Cortex of kidney (tissue), 1 donor: ENCODE data around the gene HOXA9.

Experiments
- DNase-seq: peaks from one replicate; lab custom pipeline; 2025; lab: John Stamatoyannopoulos, UW

Gene HOXA9

GRCh38 chr7:27165089-27165995 is at the start of gene HOXA9:
Gene HOXA9 (minus strand): TSS chr7:27165537. CDS start chr7:27165457, 80 bp downstream.
- no peak for DNase-seq

- DNase-seq = no peak
Observed at GRCh38 chr7:27214239-27214950, 49.1 kb upstream of the HOXA9 start.

DNA sequence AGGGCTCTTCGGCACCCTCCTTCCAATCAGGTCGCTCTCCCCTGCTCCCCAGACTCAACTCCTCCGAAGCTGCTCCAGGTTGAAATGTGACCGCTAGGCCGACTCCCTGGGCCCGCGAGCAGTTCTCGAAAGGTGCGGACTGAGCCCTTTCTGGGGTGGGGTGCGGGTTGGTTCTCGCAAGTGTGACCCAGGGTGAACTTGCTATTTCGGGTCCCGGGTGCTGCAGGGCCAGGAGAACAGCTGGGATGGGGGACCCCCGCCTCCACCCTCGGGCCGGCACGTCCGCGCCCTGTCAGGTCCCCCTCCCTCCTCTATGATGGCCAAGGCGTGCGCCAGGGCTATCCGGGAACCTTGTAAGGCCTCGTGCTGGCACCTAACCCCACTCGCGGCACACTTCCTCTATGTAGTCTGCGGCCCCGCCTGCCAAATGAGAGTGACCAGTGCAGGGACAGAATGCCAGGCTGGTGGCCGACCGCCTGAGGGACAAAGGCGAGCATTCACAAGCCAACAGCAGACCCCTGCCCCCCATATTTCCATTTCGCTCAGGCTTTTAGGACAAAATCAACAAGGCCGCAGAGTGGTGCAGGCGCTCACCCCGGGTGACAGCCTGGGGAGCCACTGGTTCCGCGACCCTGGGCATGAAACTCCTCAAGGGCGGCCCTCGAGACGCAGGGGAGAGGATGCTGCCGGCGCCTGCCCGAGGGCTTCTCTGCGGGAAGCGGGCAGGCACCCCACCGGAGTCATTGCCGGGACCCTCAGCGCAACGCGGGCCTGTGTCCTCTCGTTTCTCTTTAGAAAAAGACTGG is 48.3 kb upstream of the HOXA9 start:
- DNase-seq = no peak

- DNase-seq = no peak
Observed at GRCh38 chr7:27212497-27213432, 47.4 kb upstream of the HOXA9 start.

- no peak for DNase-seq
Observed at GRCh38 chr7:27211764-27212204, 46.4 kb upstream of the HOXA9 start.

DNA sequence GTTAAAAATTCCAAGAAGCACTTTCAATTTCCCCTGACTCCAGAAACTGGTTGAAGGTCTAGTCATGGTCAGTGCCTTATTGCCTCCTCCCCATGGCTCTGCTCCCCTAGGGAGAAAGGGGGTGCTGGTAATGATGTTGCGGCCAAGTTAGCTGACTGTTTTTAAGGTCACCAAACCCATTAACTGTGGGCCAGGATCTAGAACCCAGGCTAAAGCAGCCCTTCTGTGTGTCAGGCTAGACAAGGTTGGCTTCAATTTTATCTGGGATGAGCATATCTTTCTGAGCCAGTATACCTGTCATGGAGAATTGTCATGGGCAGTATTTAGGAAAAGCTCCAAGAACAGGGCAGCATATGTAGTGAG is 45.7 kb upstream of the HOXA9 start:
- DNase-seq = no peak

DNA sequence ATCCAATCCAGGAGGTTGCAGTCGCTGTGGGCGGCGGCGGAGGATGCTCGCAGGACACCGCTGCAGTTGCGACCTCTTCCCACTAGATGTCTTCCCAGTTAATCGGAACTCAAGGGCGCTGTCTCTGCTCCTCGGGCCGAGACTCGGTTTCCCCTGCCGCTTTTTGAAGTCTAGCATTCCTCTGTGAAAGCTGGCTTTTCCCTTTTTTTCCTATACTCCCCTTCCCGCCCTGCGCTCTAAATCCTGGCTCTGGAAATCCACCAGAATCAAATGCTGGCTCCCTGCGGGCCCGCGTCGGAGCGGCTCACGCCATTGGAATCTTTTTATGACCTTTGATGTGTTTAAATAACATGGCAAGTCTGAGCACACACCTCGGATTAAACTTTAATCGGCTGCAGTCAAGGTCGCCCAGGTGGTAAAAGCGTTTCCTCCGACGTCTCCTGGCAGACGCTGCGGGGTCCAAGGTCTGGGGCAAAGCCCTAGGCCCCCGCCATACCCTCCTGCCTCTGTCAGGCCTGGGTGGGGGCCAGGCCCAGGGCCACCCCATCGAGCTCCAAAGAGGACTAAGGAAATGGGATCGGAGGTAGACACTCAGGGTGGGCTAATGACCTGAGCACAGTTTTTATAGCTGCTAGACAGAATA is 45.2 kb upstream of the HOXA9 start:
- no peak for DNase-seq

DNA sequence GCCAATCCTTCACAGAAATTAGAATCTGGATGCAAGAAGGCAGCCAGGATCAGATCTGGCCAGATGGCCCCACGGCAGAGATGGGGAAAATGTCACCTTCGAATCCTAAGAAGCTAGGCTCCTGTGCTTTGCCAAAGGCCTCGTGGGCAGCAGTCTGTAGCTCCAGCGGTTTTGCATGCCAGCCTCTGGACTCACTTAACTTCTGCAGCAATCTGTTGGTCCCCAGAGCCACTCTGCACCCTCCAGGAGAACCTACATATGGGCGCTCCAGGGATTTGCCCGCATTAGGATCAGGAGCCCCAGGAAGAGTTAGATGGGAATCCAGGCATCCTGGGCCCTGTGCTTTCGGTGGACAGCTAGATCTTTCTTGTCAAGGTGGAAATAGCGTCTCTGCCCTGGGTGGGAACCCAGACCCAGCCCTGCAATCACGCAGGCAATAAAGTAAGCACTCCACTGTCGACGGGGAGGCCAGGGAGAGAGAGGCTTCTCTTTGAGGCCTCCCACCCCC is 44.6 kb upstream of the HOXA9 start:
- no peak for DNase-seq

DNA sequence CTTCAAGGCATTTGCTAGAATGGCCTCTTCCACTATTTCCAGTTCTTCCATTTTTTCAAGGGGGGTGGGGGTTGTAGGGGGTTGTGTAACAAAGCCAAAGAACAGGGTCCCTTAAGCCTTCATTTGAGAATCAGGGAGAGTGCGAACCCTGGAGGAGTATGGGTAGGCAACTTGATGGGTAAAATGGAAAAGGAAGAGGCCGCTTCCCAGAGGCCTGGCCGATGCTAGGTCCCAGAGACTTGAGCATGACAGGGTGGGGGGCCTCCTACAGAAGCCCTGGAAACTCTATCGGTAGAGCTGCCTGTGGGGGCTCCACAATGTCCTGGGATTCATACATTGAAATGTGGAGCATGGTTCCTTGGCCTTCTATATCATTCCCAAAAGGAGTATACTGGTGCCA is 43.7 kb upstream of the HOXA9 start:
- no peak for DNase-seq

- no peak for DNase-seq
Observed at GRCh38 chr7:27207348-27207985, 42.1 kb upstream of the HOXA9 start.

DNA sequence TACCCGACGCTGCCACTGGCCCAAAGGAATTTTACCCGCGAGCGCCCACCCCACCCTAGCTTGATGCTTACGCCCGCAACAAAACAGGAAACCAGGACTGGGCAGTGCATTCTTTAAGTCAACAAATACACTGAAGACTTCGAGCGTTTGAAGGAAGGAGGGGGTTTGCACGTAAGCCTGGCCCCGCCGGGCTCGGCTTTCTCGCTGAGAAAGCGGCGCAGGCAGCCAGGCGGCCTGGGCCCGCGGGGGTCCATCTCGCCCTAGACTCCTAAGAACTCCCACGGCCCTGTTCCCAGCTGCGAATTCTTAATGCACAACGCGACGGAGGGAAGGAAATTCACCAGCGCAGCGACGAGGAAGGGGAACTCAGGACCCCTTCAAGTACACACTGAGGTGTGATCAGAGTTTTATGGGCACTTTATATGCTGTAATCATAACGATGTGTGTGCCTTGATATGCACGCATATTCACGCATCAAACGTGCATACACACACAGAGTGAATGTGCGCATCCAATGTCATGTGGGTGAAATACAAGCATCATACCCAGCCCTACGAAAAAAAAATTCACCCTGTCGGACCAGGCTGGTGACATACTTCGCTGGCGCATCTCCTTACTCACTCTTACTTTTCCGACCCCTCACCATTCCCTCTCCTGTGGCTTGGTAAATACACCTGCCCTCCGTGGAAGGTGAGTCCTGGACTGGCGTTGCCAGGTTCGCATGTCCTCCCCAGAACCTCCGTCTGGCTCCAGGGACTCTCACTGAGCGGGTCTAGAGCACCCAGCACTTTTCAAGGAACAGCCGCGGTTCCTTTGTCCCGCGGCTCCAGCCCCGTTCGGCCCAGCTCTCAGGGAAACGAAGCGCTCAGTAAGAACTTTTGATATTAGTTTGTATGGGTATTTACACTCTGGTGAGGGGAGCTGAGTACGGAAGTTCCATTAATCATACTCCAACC is 40.3 kb upstream of the HOXA9 start:
- DNase-seq = no peak

- no peak for DNase-seq
Observed at GRCh38 chr7:27204851-27205322, 39.5 kb upstream of the HOXA9 start.

- no peak for DNase-seq
Observed at GRCh38 chr7:27203964-27204594, 38.7 kb upstream of the HOXA9 start.

DNA sequence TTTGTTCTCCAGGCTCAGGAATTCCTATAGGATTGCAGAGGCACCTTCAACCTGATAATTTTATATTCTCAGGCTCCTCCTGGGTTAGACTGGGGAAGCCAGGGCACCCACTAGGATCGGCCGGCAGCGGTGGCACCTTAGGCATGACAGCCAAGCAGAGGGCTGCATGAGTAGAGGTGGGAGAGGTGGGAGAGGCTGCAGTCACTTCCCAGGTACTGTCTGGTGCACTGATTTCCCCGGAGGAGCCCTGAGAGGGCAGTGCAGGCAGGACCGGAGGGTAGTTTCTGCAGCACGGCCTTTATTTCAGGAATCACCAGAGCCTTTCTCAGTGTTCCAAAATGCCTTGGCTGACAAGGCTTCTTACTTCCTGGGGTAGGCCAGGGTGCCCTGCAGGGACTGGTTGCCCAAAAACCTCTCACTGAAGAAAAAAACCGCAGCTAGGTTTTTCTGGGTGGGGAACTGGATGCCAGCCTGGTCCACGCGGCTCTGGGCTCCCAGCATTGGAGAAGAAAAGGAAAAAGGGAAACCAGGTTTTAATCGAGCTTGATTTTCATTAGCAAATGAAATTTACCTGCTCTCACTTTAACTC is 38.1 kb upstream of the HOXA9 start:
- DNase-seq = no peak

GRCh38 chr7:27202862-27203134 is 37.5 kb upstream of the HOXA9 start:
- DNase-seq = no peak

DNA sequence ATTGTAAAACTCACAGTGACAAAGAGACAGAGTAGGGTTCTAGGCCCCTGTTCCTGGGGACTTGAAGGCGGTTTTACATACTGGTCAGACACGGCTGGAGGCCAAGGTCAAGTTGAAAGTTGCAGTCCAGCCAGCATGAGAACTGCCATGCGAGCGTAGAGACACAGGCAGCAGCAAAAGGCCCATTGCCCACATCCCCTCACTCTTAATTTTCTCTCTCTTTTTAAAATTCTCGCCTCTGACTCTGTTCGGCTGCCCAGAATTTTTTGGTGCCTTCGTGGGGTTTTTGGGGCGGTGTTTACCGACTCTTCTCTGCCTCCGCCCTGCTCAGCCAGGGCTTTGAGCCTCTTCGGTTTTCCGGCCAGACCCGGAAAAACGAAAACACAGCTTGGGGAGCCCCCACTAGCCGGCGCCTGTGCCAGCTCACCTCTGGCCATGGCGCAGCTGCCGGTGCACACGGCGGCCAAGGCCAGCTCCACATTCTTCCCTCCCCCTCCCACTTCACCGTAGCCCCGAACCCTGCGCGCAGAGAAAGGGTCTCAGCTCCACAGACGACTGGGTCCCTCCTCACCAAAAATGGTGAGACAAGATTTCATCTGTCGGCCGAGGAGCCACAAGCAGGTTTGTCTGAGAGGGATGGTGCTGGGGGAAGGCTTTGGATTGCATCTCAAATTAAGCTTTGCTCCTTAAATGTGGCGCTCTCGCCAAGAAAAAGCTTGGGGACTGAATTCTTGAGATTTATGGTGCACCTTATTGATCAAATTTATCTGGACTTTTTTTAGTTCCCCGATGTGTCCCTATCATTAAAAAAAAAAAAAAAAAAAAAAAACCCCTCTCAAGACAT is 36.9 kb upstream of the HOXA9 start:
- no peak for DNase-seq

- DNase-seq = no peak
Observed at GRCh38 chr7:27201580-27202017, 36.3 kb upstream of the HOXA9 start.
